Measurements from ENCODE around the gene RPP25. TPM values are rescaled to one million over a fixed set of nuclear protein-coding genes. Genes with fewer than 3 reads are reported as not detected.
A peak's percentile ranks its signal among the peaks of the same experiment; 100 is the strongest.

Gene RPP25
- total RNA-seq, 4 donors from 2014 or later = 5.8 to 12.5 (median 12.3) TPM

DNA sequence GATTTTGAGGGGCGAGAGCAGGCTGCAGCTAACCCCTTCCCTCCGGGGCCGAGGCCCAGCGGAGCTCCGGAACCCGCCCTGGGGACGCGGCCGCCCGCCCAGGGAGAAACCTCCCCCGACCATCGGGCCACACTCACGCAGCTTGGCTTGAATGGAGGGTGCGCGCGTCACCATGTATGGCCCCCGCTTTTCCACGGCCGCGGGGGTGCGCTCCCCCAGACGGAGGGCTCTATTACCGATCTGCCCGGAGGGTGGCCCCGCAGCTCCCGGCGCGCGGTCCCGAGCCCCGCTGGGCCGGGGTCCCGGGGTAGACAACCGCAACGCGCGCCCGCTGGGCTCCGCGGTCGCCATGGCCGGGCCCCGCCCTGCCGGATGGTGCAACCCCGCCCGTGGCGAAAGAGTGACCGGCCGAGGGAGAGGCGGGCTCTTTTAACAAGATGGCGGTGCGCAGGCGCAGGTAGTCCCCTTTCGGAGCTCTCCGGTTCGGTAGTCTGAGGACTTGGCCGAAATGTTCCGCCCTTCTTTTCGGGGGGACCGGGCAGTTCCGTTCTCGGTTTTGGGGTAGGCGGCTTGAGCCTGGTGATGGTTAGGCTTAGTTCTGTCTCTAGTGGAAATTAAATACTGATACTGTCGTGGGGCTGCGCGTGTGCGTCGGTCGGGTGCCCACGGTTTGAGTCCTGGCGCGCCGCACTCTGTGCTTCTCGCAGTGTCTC is 50.0 kb downstream of the RPP25 start, which contains the start of gene FAM219B:
FAM219B (minus strand) TSS at position 402 of the 713 bp plus-strand sequence; CDS start at position 351, 51 bp downstream.
- DNase-seq = peak; percentile 52
- peaks cover 8 to 51% (median 26%) of the 10 kb centered on the region in 3 donors for H3K36me3 ChIP-seq
- H3K27ac ChIP-seq = peak within 1 kb of the TSS; percentile 93 to 99 (median 98)
- 0% methylated on average over 14 of the region's 74 CpGs; no CpG with 5 or more reads in 1 of the 2 donors for WGBS, 2 donors
- peak within 1 kb of the TSS; percentile 68 to 99 (median 98) for H3K4me3 ChIP-seq
- peaks cover 15 to 51% (median 22%) of the 10 kb centered on the region in 3 donors for H3K4me1 ChIP-seq
- intact Hi-C loops (cut with DNase I) = loop anchor here (10.0 kb wide), 1 partner anchor 102 kb away; no protein-coding TSS in a partner anchor
- H3K9me3 ChIP-seq = no peaks in the 10 kb centered on the region
- TF ChIP-seq, protein P1, sequence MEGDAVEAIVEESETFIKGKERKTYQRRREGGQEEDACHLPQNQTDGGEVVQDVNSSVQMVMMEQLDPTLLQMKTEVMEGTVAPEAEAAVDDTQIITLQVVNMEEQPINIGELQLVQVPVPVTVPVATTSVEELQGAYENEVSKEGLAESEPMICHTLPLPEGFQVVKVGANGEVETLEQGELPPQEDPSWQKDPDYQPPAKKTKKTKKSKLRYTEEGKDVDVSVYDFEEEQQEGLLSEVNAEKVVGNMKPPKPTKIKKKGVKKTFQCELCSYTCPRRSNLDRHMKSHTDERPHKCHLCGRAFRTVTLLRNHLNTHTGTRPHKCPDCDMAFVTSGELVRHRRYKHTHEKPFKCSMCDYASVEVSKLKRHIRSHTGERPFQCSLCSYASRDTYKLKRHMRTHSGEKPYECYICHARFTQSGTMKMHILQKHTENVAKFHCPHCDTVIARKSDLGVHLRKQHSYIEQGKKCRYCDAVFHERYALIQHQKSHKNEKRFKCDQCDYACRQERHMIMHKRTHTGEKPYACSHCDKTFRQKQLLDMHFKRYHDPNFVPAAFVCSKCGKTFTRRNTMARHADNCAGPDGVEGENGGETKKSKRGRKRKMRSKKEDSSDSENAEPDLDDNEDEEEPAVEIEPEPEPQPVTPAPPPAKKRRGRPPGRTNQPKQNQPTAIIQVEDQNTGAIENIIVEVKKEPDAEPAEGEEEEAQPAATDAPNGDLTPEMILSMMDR (IDR thresholded peaks at IDR 0.05) = peak in 3 of 6 experiments; percentile 3 to 13 (median 6)
- peak in 3 of 4 donors; percentile 41 to 89 (median 75) for TF ChIP-seq POLR2A (IDR thresholded peaks at IDR 0.05)
- H3K27me3 ChIP-seq = no peaks in the 10 kb centered on the region

DNA sequence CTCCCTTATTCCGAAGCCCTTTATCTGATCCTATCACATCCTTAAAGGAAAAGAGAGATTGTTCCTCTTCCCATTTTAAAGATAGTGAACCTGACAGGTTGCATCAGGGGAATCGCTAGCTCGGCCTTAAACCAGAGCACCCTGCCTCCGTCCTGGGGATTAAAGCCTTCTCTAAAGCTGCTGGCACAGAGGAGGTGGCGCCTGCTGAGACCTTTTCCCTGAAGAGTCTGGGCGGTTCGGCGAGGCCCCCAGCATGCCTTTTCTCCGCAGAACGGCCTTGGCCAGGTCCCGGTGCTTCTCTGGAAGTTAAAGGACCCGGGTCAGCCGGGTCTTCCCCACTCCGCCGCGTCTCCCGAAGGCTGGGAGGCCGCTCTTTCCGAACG is 50.5 kb downstream of the RPP25 start:
- WGBS, 2 donors = 0 to 2% methylated on average over 4 to 9 of the region's 20 CpGs
- TF ChIP-seq POLR2A (IDR thresholded peaks at IDR 0.05) = no peak
- TF ChIP-seq, protein P1 (IDR thresholded peaks at IDR 0.05) = no peak
- DNase-seq = no peak

More for the DNA sequence above, 50.5 kb downstream of the RPP25 start:
- Histone ChIP-seq H3K27ac (peak overlapping the region; percentile 93 to 99 (median 98)), H3K9me3 (no peaks in the 10 kb centered on the region), H3K36me3 (peaks cover 8 to 51% (median 26%) of the 10 kb centered on the region in 3 donors), H3K4me3 (peak overlapping the region; percentile 68 to 99 (median 98)), H3K4me1 (peaks cover 20 to 57% (median 27%) of the 10 kb centered on the region in 3 donors), H3K27me3 (no peaks in the 10 kb centered on the region)
- intact Hi-C loops (cut with DNase I) = loop anchor here (10.0 kb wide), 1 partner anchor 101 kb away; no protein-coding TSS in a partner anchor

Small RNA genes within 50 kb of the gene (small RNA-seq; reads per million reads assigned to genes)
- 0 reads per million in 4 donors for gene RF00019

Other genes with a start within 250 kb of the RPP25 start
- 1 to 10 TPM in 1 of 4 donors, under 1 TPM in 1, not detected in 2; 0.18 to 1.1 TPM for gene CYP1A1, start 231.2 kb downstream of the RPP25 start, total RNA-seq
- not detected for gene CYP1A2, start 207.9 kb downstream of the RPP25 start, total RNA-seq
- 100 to 1,000 TPM in 1 of 4 donors, 10 to 100 TPM in 3; 30.6 to 130 (median 45.2) TPM for gene CSK, start 174.7 kb downstream of the RPP25 start, total RNA-seq
- gene LMAN1L, start 143.9 kb downstream of the RPP25 start, total RNA-seq = under 1 TPM in 1 of 4 donors, not detected in 3; 0.18 TPM
- under 1 TPM in 1 of 4 donors, not detected in 3; 0.11 TPM for gene CPLX3, start 130.1 kb downstream of the RPP25 start, total RNA-seq
- 100 to 1,000 TPM in 1 of 4 donors, 10 to 100 TPM in 3; 53.3 to 113 (median 60.9) TPM for gene ULK3, start 113.6 kb downstream of the RPP25 start, total RNA-seq
- 100 to 1,000 TPM in 1 of 4 donors, 10 to 100 TPM in 3; 65.8 to 131 (median 88.7) TPM for gene SCAMP2, start 83.4 kb downstream of the RPP25 start, total RNA-seq
- gene MPI, start 66.7 kb downstream of the RPP25 start, total RNA-seq = 10 to 100 TPM; 26.5 to 51.9 (median 47.9) TPM
- 10 to 100 TPM; 29.3 to 71.8 (median 45.4) TPM for gene FAM219B, start 49.9 kb downstream of the RPP25 start, total RNA-seq
- 100 to 1,000 TPM; 110 to 197 (median 172) TPM for gene COX5A, start 18.7 kb downstream of the RPP25 start, total RNA-seq
- 1 to 10 TPM in 1 of 4 donors, under 1 TPM in 3; 0.57 to 2.0 (median 0.67) TPM for gene SCAMP5, start 38.8 kb upstream of the RPP25 start, total RNA-seq
- 10 to 100 TPM; 11.6 to 14.7 (median 12.4) TPM for gene PPCDC, start 66.8 kb upstream of the RPP25 start, total RNA-seq
- gene C15orf39, start 245.1 kb upstream of the RPP25 start, total RNA-seq = 10 to 100 TPM; 12.3 to 33.3 (median 21.5) TPM

All from esophagus squamous epithelium (tissue), 5 donors.